ENCODE data around the gene FBXL15. TPM values are rescaled to one million over a fixed set of nuclear protein-coding genes. Genes with fewer than 3 reads are reported as not detected.

FBXL15 gene
- total RNA-seq, 4 donors from 2014 or later = 12.5 to 17.9 (median 13.8) TPM

DNA sequence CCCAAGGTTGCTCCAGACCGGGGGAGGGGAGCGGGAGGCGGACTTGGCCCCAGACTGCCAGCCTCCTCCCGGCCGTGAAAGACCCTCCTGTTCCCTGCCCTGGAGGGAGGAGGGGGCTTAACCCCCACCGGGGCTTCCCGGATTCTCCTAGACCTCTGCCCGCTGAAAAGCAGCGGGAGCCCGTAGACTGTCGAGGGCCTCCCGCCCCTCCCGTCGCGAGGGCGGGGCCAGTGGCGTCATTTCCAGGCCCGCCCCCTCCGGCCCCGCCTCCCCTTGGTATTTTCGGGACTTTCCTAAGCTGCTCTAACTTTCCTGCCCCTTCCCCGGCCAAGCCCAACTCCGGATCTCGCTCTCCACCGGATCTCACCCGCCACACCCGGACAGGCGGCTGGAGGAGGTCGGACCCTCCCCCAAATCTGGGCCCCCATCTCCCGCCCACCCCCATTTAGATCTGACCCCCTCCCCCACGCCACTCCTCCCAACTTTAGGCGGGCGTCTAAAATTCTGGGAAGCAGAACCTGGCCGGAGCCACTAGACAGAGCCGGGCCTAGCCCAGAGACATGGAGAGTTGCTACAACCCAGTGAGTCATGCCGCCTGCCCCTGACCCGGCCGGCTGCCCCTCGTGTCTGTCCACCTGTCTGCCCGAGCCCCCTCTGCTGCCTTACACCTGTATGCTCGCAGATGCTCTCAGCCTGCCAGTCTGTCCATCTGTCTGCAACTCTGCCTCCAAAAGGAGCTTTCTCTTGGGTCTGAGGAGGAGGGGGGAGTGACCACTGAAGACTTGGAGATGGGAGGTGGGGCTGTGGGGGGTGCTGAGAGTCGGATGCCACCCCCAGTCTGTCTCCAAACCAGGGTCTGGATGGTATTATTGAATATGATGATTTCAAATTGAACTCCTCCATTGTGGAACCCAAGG lies 25.0 kb upstream of the FBXL15 start, which contains the start of gene NFKB2:
NFKB2 (plus strand) TSS at position 306 of the 917 bp plus-strand sequence; CDS start at position 561, 255 bp downstream.
- peak; percentile 95 for DNase-seq (ENCODE audit: low spot score in 2 of 2)
- Histone ChIP-seq H3K4me1 (peaks cover 58% of the 10 kb centered on the region), H3K27me3 (no peaks in the 10 kb centered on the region), H3K4me3 (peak within 1 kb of the TSS; percentile 84), H3K9me3 (no peaks in the 10 kb centered on the region), H3K36me3 (no peaks in the 10 kb centered on the region), H3K27ac (peak within 1 kb of the TSS; percentile 94)
- TF ChIP-seq POLR2AphosphoS5 (IDR thresholded peaks at IDR 0.05) (peak in 1 of 3 donors; percentile 57), EP300 (IDR thresholded peaks at IDR 0.05) (no peak), POLR2A (IDR thresholded peaks at IDR 0.05) (peak; percentile 35 to 76)
- TF ChIP-seq, protein P1, sequence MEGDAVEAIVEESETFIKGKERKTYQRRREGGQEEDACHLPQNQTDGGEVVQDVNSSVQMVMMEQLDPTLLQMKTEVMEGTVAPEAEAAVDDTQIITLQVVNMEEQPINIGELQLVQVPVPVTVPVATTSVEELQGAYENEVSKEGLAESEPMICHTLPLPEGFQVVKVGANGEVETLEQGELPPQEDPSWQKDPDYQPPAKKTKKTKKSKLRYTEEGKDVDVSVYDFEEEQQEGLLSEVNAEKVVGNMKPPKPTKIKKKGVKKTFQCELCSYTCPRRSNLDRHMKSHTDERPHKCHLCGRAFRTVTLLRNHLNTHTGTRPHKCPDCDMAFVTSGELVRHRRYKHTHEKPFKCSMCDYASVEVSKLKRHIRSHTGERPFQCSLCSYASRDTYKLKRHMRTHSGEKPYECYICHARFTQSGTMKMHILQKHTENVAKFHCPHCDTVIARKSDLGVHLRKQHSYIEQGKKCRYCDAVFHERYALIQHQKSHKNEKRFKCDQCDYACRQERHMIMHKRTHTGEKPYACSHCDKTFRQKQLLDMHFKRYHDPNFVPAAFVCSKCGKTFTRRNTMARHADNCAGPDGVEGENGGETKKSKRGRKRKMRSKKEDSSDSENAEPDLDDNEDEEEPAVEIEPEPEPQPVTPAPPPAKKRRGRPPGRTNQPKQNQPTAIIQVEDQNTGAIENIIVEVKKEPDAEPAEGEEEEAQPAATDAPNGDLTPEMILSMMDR (IDR thresholded peaks at IDR 0.05) = no peak
- WGBS = under 1% methylated on average over 36 of the region's 42 CpGs

DNA sequence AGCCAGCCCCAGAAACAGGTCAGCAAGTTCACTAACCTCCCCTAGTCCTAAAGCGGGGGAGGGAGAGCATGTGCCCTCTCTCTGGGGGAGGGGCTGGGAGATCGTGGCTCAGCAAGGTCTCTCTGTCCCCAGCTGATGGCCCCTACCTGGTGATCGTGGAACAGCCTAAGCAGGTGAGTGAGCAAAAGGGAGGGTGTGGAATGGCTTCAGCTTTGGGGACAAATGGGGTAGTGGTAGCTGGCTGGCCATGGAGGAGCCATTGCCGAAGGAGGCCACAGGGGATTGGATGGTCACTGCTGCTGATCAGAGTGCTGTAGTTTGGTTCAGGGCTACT lies 24.4 kb upstream of the FBXL15 start:
- TF ChIP-seq POLR2A (IDR thresholded peaks at IDR 0.05) = no peak
- no peak for TF ChIP-seq EP300 (IDR thresholded peaks at IDR 0.05)
- TF ChIP-seq, protein P1 (IDR thresholded peaks at IDR 0.05) = no peak
- TF ChIP-seq POLR2AphosphoS5 (IDR thresholded peaks at IDR 0.05) = no peak
- Histone ChIP-seq H3K4me3 (peak overlapping the region; percentile 84), H3K36me3 (peaks cover 4% of the 10 kb centered on the region), H3K27me3 (no peaks in the 10 kb centered on the region), H3K4me1 (peaks cover 61% of the 10 kb centered on the region), H3K27ac (peak overlapping the region; percentile 94), H3K9me3 (no peaks in the 10 kb centered on the region)
- 29% methylated on average over 4 of the region's 4 CpGs for WGBS
- peak in 1 of 2 donors; percentile 65 for DNase-seq (ENCODE audit: low spot score in 2 of 2)

DNA sequence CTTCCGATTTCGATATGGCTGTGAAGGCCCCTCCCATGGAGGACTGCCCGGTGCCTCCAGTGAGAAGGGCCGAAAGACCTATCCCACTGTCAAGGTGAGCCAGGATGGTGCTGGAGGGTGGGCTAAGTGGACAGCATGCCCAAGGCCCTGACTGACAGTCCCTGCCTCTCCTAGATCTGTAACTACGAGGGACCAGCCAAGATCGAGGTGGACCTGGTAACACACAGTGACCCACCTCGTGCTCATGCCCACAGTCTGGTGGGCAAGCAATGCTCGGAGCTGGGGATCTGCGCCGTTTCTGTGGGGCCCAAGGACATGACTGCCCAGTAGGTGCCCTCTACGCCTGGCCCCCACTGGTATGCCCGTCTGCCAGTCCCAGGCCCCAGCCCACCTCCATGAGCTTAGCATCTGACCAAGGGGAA lies 23.9 kb upstream of the FBXL15 start:
- H3K4me1 ChIP-seq = peaks cover 66% of the 10 kb centered on the region
- WGBS = 93% methylated on average over 3 of the region's 12 CpGs
- H3K9me3 ChIP-seq = no peaks in the 10 kb centered on the region
- peak overlapping the region; percentile 84 for H3K4me3 ChIP-seq
- H3K36me3 ChIP-seq = peaks cover 9% of the 10 kb centered on the region
- no peak overlapping the region for H3K27ac ChIP-seq
- DNase-seq (ENCODE audit: low spot score in 2 of 2) = peak in 1 of 2 donors; percentile 61
- H3K27me3 ChIP-seq = no peaks in the 10 kb centered on the region
- TF ChIP-seq, protein P1 (IDR thresholded peaks at IDR 0.05) = no peak
- TF ChIP-seq POLR2AphosphoS5 (IDR thresholded peaks at IDR 0.05) (no peak), POLR2A (IDR thresholded peaks at IDR 0.05) (no peak), EP300 (IDR thresholded peaks at IDR 0.05) (no peak)

DNA sequence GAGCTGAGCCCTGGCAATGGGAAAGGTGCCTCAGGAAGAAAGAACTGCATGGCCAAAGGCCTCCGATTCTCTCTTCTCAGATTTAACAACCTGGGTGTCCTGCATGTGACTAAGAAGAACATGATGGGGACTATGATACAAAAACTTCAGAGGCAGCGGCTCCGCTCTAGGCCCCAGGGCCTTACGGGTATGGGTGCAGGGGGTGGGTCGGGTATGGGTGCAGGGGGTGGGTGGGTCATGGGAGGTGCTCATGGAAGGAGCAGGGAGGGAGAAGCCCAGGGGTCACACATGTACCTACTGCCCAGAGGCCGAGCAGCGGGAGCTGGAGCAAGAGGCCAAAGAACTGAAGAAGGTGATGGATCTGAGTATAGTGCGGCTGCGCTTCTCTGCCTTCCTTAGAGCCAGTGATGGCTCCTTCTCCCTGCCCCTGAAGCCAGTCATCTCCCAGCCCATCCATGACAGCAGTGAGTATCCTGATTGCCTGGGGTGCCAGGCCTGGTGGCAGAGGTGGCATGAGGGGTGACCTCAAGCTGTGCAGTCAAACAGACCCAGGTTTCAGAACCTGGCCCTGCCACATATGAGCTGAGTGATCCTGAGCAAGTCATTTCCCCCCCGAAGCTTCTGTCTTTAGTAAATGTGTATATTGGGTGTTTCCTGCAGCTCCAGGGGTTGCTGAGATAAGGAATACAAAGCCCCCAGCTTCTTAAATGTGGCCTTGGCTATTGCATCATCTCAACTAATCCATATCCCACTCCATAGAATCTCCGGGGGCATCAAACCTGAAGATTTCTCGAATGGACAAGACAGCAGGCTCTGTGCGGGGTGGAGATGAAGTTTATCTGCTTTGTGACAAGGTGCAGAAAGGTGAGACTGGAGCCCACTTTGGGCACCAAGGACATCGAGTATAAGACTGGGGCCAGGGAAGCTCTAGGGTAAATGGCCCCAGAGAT lies 23.1 kb upstream of the FBXL15 start:
- Histone ChIP-seq H3K4me1 (peaks cover 71% of the 10 kb centered on the region), H3K27ac (no peak overlapping the region), H3K27me3 (no peaks in the 10 kb centered on the region), H3K4me3 (no peak overlapping the region), H3K36me3 (peaks cover 17% of the 10 kb centered on the region), H3K9me3 (no peaks in the 10 kb centered on the region)
- WGBS = 88% methylated on average over 13 of the region's 14 CpGs
- TF ChIP-seq POLR2A (IDR thresholded peaks at IDR 0.05) (no peak), EP300 (IDR thresholded peaks at IDR 0.05) (no peak), POLR2AphosphoS5 (IDR thresholded peaks at IDR 0.05) (no peak)
- TF ChIP-seq, protein P1 (IDR thresholded peaks at IDR 0.05) = no peak
- peak in 1 of 2 donors; percentile 55 for DNase-seq (ENCODE audit: low spot score in 2 of 2)
